Cardiac muscle cell (in vitro differentiated cells and primary cell): ENCODE results near the gene TMEM132D. TPM values are rescaled to one million over a fixed set of nuclear protein-coding genes. Genes with fewer than 3 reads are reported as not detected.

Experiments used
- DNase-seq, 2 donors: peaks; one replicate each; pipeline versions ENCODE4 v3.0.0 to v3.0.0-alpha.2; 2010 to 2017; ENCODE audit warnings: low read depth in 1 of 2, low spot score in 1 of 2
- H3K27ac ChIP-seq: fragments of 200-600 bp; sonication (generic); 2 replicates; pipeline ENCODE4 v1.5.1; 2016
- H3K27me3 ChIP-seq: fragments of 200-600 bp; sonication (generic); 2 replicates; pipeline ENCODE4 v1.6.0; 2016; ENCODE audit warnings: control low read depth
- H3K36me3 ChIP-seq: fragments of 200-600 bp; sonication (generic); 2 replicates; pipeline ENCODE4 v1.5.1; 2016; ENCODE audit warnings: control low read depth
- H3K4me1 ChIP-seq: fragments of 200-600 bp; sonication (generic); 2 replicates; pipeline ENCODE4 v1.8.1; 2017; ENCODE audit warnings: low read depth, mild to moderate bottlenecking, mixed run types
- H3K4me3 ChIP-seq: fragments of 200-600 bp; sonication (generic); 2 replicates; pipeline ENCODE4 v1.5.1; 2016; ENCODE audit warnings: mild to moderate bottlenecking
- H3K9me3 ChIP-seq: fragments of 200-600 bp; sonication (generic); 2 replicates; pipeline ENCODE4 v1.5.1; 2017; ENCODE audit warnings: low read depth, mild to moderate bottlenecking, control low read depth
- CTCF ChIP-seq: IDR thresholded peaks from 2 replicates; pipeline ENCODE4 v1.5.1; 2012; ENCODE audit warnings: low read depth, mild to moderate bottlenecking, low read length
- polyA plus RNA-seq: library from polyadenylated mRNA; unstranded; fragments of >200 nt; fragmentation: Nextera tagmentation; extraction: Ambion mirVana; gene quantifications from 2 replicates; pipeline ENCODE4 v1.2.1, GENCODE V29; 2016
- total RNA-seq: library from RNA; depleted of rRNA; stranded (reverse); fragments of >200 nt; gene quantifications from 2 replicates; pipeline ENCODE4 v1.2.3, GENCODE V29; 2016

TMEM132D gene
- total and polyA plus RNA-seq, 2 experiments from 2014 or later: 0.03 TPM; not detected in 1

- TF ChIP-seq CTCF: no peak
- no peak overlapping the region for H3K4me3 ChIP-seq
- no peaks in the 10 kb centered on the region for H3K36me3 ChIP-seq
- H3K27ac ChIP-seq: no peak overlapping the region
- H3K27me3 ChIP-seq: peaks cover 6% of the 10 kb centered on the region
- no peaks in the 10 kb centered on the region for H3K9me3 ChIP-seq
- H3K4me1 ChIP-seq: no peaks in the 10 kb centered on the region
- no peak for DNase-seq
Measured at GRCh38 chr12:129467289-129467688, 436.5 kb downstream of the TMEM132D start.

GRCh38 chr12:129466499-129466898, 437.3 kb downstream of the TMEM132D start:
- H3K36me3 ChIP-seq: no peaks in the 10 kb centered on the region
- no peaks in the 10 kb centered on the region for H3K9me3 ChIP-seq
- no peak overlapping the region for H3K4me3 ChIP-seq
- DNase-seq: peak in 1 of 2 donors; percentile 10
- no peak overlapping the region for H3K27ac ChIP-seq
- no peaks in the 10 kb centered on the region for H3K4me1 ChIP-seq
- no peak for TF ChIP-seq CTCF
- peaks cover 6% of the 10 kb centered on the region for H3K27me3 ChIP-seq

- Histone ChIP-seq H3K9me3 (no peaks in the 10 kb centered on the region), H3K27me3 (no peaks in the 10 kb centered on the region), H3K27ac (no peak overlapping the region), H3K36me3 (no peaks in the 10 kb centered on the region), H3K4me3 (no peak overlapping the region), H3K4me1 (no peaks in the 10 kb centered on the region)
- no peak for TF ChIP-seq CTCF
- no peak for DNase-seq
Measured at GRCh38 chr12:129459886-129460285, 443.9 kb downstream of the TMEM132D start.

GRCh38 chr12:129446696-129447095, 457.1 kb downstream of the TMEM132D start:
- TF ChIP-seq CTCF: no peak
- no peaks in the 10 kb centered on the region for H3K4me1 ChIP-seq
- no peak for DNase-seq

GRCh38 chr12:129440278-129440677, 463.5 kb downstream of the TMEM132D start:
- TF ChIP-seq CTCF: no peak
- no peak overlapping the region for H3K4me3 ChIP-seq
- H3K9me3 ChIP-seq: no peaks in the 10 kb centered on the region
- no peak overlapping the region for H3K27ac ChIP-seq
- no peak for DNase-seq
- no peaks in the 10 kb centered on the region for H3K27me3 ChIP-seq
- no peaks in the 10 kb centered on the region for H3K4me1 ChIP-seq
- H3K36me3 ChIP-seq: no peaks in the 10 kb centered on the region

More at GRCh38 chr12:129446696-129447095, 457.1 kb downstream of the TMEM132D start:
- no peaks in the 10 kb centered on the region for H3K9me3 ChIP-seq
- H3K27ac ChIP-seq: no peak overlapping the region
- no peaks in the 10 kb centered on the region for H3K36me3 ChIP-seq
- peaks cover 15% of the 10 kb centered on the region for H3K27me3 ChIP-seq
- H3K4me3 ChIP-seq: no peak overlapping the region

- Histone ChIP-seq H3K27me3 (no peaks in the 10 kb centered on the region), H3K4me3 (no peak overlapping the region), H3K27ac (no peak overlapping the region), H3K36me3 (no peaks in the 10 kb centered on the region), H3K4me1 (no peaks in the 10 kb centered on the region), H3K9me3 (no peaks in the 10 kb centered on the region)
- no peak for TF ChIP-seq CTCF
- no peak for DNase-seq
Measured at GRCh38 chr12:129434790-129435189, 469.0 kb downstream of the TMEM132D start.
